ENCODE results near the gene GREB1.

DNA sequence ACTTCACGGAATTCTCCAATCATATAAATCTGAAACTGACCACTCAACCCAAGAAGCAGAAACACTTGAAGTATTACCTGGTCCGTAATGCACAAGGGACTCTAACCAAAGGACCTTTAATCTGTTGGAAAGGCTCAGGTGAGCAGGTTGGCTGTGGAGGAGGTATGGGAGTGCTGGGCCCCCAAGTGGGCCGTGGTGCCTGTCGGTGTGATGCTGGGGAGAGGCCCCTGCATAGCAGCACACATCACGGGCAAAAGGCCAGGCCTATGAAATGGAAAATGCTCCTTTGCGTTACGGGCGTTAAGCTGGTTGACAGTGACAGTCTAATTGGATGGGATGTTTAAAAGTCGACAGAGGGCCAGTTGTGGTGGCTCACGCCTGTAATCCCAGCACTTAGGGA is 42.6 kb downstream of the GREB1 start:
- TF ChIP-seq, protein P1, sequence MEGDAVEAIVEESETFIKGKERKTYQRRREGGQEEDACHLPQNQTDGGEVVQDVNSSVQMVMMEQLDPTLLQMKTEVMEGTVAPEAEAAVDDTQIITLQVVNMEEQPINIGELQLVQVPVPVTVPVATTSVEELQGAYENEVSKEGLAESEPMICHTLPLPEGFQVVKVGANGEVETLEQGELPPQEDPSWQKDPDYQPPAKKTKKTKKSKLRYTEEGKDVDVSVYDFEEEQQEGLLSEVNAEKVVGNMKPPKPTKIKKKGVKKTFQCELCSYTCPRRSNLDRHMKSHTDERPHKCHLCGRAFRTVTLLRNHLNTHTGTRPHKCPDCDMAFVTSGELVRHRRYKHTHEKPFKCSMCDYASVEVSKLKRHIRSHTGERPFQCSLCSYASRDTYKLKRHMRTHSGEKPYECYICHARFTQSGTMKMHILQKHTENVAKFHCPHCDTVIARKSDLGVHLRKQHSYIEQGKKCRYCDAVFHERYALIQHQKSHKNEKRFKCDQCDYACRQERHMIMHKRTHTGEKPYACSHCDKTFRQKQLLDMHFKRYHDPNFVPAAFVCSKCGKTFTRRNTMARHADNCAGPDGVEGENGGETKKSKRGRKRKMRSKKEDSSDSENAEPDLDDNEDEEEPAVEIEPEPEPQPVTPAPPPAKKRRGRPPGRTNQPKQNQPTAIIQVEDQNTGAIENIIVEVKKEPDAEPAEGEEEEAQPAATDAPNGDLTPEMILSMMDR (conservative IDR thresholded peaks at IDR 0.05; ENCODE audit: low read depth, low read length) = no peak
- TF ChIP-seq EZH2 (IDR thresholded peaks at IDR 0.05; ENCODE audit: borderline replicate concordance, low read depth, low read length, poor library complexity, severe bottlenecking) = no peak
